Muscle of arm (tissue), 12 donors: ENCODE data around the gene CDC27. TPM values are rescaled to one million over a fixed set of nuclear protein-coding genes. Genes with fewer than 3 reads are reported as not detected.
"Not testable (repeated sequence)": the region's sequence is repeated elsewhere in the genome, so short reads cannot be mapped to it uniquely, and the experiment has no call there.

ENCODE experiments used
- DNase-seq: peaks from one replicate; pipeline ENCODE4 v3.0.0-alpha.2; 2013
- polyA plus RNA-seq, 12 donors: library from polyadenylated mRNA; unstranded; fragments of 120-200 nt; gene quantifications; one replicate each; pipeline ENCODE4 v1.2.1, GENCODE V29; 2013; ENCODE audit not compliant: insufficient read length in 12 of 12

CDC27 gene
- polyA plus RNA-seq, 12 donors, result 28.8 to 88.6 (median 56.1) TPM; not detected in 1

DNA sequence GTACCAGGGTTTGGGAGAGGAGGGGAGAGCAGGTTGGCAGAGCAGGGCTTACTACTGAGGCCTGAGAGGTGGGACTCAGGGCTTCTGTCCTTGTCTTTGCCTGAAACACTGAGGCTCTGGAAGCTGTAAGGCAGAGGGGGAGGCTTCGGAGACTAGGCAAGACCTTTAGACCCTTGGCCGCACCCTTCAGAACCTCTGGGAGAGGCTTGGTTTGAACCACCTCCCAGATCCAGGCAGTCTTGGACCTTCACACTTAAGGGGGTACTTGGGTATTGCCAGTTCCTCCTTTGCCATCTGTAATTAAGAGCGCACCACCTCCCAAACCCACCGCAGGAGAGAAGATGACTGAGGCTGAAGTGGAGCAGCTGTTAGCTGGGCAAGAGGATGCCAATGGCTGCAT lies 33.0 kb upstream of the CDC27 start:
- DNase-seq, result no peak

DNA sequence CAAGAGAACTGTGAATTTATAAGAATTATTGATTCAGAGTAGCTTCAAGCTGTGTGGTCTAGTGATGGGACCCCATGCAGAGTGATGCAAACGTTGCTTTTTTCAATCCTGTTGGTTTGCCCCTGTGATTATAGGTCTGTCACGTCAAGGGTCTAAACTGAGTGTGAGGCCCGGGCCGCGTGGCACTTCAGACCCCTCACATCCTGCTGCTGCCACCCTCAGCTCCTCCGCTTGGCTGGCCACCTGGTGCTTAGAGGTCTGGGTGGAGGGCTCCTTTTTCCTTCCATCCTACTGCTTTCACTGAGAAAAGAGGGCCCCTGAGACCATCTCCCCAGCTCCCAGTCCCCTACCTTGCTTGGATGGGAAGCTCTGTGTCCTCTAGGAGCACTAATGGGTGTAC lies 32.1 kb upstream of the CDC27 start:
- no peak for DNase-seq

DNA sequence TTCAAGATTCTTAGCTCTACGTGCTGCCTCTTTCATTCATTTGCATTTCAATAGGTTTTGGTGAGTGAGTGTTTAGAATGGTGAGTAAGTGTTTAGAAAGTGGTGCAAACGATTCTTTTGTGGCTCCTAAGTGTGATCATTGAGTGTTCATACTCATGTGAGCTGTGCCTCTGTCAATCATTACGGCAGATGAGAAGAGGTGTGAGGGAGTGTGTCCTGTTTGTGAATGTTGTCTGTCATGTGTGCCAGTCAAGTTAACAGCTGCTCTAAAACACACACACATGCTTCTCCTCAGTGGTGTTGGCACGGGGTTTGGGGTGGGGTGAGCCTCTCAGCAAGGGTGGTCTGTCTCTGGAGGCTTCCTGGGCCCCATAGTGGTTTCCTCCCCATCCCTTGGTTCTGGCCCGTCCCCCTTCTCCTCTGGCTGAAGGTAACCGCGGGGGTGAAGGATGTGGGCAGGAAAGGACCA lies 31.5 kb upstream of the CDC27 start:
- DNase-seq, result no peak

DNA sequence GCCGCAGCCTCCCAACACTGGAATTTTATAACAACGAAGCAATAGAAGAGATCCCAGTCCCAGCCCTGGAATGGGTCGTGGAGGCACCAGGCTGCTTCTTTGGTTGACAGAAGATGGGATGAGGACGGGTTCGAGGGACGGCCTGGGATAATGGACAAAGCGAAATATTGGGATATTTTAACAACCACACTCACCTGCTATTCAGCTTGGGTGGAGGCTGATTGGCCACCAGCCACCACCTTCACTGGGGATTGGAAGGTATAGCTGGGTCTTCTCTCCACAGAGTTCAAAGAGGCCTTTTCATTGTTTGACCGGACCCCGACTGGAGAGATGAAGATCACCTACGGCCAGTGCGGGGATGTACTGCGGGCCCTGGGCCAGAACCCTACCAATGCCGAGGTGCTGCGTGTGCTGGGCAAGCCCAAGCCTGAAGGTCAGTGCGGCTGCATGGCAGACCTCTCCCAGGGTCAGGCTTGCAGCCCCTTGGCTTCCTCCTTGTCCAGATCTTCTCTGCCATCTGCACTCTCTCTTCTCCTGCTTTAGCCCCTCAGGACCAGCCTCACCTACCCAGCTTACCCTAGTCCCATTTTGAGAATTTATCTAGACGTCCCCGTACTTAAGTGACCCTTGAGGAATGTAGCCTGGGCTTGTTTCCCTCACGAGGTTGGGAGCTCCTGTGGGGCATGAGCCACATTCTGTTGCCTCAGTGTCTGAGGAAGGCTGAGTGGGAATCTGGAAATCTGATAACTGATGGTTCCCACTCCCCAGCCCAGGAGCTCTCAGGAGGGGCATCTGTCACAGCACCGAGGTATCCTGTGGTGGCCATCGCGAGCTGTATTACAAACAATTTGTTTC lies 30.8 kb upstream of the CDC27 start:
- DNase-seq, result no peak

DNA sequence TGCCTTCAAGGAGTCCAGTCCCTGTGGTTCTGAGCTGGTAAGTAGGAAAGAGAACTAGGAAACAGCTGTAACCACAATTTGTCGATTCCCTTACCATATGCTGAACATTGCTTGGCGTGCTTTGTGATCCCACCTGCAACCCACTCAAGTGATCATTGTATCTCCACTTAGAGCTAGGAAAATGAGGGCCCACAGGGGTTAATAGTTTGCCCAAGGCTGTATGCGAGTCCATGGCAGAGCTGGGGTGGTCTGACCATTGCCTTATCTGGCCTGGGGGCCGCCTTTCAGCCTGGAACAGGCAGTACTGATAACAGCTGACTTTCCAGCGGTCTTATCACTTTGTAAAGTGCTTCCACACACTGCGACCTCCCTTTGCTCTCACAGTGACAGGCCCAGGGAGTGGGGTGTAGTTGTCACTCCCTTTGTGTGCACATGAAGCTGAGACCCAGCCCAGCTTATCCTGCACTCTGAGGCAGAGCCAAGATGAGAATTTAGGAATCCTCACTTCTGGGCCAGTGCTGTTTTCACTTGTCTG lies 29.9 kb upstream of the CDC27 start:
- DNase-seq, result no peak

DNA sequence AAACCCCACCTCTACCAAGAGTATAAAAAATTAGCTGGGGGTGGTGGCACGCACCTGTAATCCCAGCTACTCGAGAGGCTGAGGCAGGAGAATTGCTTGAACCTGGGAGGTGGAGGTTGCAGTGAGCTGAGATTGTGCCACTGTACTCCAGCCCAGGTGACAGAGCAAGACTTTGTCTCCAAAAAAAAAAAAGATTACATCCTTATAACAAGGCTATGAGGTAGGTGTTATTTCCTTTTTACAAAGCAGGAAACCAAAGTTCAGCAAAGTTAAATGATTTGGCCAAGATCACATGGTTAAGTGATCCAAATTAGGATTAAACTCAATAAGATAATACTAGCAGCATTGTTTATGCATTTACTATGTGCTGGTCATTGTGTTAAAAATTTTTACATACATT lies 28.2 kb upstream of the CDC27 start:
- not testable (repeated sequence) for DNase-seq

DNA sequence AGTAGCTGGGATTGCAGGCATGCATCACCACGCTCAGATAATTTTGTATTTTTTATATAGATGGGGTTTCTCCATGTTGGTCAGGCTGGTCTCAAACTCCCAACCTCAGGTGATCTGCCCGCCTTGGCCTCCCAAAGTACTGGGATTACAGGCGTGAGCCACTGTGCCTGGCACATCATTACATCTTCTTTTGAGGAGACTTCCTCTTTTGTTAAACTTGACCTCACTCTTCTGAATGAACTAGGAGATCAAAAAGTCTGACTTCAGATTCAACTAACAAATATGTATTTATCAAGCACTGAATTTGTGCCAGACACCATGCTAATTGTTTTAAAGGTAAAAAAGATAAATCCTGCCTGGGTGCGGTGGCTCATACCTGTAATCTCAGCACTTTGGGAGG lies 27.7 kb upstream of the CDC27 start:
- DNase-seq, result not testable (repeated sequence)

DNA sequence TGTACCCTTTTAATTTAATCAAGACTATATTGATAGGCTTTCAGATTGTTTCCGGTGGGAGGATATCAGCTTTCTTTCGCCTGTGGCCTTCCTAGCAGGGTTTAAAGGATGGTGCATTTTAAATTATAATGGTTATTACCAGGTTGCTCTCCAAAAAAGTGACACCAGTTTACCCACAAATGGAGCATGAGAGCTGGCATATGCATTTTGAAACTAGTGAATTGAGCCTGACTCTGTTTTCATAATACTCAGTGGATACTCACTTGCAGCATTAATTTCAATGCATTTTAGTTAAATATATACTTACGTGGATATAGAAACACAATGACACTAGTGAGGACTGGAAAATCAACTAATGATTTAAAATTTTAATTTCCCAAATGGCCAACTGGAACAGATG lies 25.8 kb upstream of the CDC27 start:
- no peak for DNase-seq

DNA sequence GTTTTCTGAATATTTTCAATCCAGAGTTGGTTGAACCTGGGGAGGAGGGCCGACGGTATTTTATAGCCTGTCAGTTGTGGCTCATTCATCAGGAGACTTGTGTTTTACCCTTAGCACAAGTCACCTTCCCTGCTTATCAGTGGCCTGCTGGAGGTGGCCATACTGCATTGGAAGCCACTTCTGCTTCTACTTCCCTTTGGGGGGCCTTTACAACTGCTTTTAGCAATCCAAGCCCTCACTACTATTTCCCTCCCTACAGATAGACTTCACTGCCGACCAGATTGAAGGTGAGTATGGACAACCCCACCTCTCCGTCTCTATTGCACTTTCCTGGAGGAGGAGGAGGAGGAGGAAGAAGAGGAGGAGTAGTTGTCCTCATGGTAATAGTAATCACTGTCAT lies 24.4 kb upstream of the CDC27 start:
- no peak for DNase-seq

DNA sequence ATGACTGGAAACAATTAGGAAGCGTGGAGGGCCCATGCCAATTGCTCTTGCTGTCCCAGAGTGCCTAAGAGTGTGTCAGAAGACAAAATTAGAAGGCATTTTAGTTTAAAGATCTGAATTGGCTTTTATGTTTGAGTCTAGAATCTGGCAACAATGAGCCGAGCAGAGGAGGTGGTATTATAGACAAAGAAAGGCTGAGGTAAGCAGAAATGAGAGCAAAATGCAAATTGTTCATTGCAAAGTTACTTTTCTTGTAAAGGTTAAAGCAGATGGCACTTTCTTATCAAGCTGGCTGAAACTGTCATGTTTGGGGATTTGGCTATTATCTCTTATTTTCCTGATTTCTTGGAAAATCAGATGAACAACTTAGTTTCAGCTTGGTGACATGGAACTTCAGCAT lies 23.4 kb upstream of the CDC27 start:
- DNase-seq, result no peak

DNA sequence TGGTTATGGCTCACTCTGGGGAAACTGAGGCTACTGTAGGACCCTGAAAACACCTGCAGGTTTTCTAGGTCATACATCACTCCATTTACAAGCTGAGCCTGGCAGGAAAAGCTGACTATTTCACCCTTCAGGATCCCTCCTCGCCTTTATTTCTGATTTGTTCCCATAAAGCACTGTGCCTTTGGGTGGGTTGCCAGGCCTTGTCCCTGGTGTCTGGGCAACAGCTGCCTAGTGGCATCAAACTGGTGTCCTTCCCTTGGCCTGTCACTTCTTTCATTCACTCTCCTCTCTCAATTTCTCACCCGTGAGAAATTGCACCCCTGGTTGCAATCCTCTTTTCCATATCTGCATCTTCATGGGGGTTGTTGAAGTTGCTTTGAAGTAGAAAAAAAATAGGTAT lies 21.7 kb upstream of the CDC27 start:
- DNase-seq, result no peak

DNA sequence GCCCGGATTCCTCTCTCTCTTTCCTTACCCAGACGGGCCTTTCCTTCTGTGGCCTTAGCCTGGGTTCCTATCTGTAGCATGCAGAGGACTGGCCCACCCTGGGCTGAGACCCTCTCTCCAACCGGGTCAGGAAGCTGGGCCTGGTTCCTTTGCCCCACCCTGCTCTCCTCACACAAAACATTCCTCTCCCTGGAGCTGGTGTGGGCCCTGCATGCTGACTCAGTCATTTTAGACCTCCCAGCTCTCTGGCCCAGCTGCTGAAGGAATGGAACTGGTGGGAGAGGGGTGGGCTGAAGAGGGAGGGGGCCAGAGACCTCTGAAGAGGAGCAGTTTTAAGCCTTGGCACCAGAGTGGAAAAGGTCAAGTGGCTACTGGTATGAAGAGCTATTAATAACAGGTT lies 21.0 kb upstream of the CDC27 start:
- no peak for DNase-seq

DNA sequence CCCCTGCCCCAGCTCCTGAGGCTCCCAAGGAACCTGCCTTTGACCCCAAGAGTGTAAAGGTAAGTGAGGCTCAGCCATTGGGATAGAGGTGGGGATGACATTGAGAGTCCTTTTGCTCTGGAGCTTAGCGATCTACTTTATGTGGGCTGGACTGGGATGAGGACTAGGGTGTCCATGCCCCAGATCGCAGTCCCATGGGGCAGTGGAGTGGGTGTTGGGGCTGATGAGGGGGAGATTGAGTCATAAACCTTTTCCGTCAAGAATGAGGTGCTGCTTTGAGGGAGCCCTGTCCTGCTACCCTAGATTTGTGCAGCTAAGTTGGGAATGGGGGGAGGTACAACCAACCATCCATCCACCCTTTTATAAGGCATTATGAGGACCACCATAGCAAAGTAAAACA lies 20.4 kb upstream of the CDC27 start:
- DNase-seq, result no peak

DNA sequence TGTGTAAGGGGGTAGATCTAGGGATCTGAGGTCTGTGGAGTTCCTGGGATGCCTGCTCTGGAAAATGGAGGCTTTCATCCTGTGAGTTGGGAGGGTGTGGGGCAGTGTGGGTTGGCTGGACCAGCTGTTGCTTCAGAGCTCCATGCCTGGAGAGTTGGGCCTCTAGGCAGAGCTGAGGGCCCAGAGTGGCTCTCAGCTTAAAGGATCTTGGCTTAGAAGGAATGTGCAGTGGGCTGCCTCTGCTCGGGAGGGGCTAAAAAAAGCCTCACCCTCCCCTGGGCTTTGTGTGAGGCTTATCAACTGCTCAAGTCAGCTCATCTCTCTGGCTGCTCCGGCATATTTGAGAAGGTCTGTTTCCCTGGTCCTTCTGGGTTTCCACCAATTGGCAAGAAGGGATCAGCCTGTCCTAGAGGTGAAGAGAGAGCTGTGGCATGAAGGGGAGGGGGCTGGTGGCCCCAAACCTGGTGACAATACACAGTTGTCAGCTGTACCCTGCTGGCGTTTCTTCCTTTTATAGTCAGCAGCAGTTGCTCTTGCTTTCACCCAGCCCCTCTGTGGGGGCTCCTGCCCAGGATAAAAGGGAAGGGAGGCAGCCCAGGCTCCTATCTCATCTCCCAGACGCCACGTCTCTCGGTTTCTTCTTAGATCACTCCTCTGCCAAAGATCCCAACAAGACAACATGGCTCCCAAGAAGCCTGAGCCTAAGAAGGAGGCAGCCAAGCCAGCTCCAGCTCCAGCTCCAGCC lies 19.8 kb upstream of the CDC27 start, which contains the start of gene MYL4:
TSS of gene MYL4 (plus strand) at position 605 of the 745 bp plus-strand sequence. CDS start at position 680, 75 bp downstream.
- no peak for DNase-seq

DNA sequence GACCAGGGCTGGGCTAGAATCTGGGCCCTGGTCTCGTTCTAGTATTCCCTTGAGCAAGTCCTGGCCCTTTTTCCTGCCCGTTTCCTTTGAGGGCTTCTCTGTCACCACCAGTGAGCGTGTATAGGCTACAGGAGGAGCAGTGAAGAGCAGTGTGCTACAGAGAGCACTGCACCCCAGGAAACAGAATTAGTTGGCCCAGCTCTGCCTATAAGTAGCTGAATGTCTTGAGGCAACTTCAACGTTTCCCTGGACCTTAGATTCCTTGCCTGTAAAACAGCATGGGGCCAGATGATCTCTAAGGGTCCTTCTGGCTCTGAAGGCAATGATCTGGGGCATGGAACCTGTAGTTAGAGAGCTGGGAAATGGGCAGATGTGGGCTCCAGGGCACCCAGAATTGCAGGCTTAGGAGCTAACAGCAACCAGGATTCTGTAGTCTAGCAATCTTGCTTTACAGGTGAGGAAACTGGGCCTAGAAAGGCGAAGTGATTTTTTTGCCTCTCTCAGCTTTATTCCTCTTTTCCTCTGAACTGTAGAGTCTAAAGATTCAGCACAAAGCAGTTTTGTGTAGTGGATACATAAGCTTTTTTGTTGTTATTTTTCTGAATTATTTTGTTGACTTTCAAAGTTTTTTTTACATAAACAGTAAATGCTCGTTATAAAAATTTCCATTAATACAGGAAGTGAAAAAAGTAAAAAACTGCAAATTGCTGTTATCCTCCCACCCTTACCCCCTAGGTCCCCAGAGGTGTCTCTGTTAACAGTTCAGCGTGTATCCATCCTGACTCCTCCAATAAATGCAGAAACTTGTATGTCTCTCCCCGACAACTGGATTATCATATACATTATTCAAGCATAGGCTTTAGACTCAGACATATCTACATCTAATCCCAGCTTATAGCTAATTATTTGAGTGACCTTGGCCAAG lies 18.3 kb upstream of the CDC27 start:
- no peak for DNase-seq

DNA sequence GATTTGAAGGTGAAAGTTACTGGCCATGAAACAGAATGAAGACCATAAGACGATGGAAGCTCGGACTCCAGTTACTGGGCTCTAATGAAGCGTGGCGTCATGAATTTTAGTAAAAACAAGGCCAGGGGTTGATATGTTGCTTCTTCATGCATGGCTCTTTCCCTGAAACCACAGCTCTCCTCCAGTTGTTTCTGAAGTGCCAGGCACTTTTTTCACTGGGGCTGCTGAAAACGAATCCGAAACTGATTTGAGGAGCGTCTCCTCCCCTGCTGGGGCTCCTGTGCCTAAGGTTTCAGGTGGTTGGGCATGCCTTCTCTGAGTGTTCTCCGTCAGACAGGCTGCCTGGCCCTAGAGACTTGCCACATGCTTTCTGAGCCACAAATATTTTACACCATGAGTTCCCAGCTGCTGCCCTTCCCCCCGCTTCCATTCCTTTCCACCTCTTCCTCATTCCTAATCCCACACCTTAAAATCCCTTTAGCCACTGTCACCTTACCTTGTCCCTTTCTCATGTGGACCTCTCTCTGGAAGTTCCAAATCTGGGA lies 16.4 kb upstream of the CDC27 start:
- no peak for DNase-seq

DNA sequence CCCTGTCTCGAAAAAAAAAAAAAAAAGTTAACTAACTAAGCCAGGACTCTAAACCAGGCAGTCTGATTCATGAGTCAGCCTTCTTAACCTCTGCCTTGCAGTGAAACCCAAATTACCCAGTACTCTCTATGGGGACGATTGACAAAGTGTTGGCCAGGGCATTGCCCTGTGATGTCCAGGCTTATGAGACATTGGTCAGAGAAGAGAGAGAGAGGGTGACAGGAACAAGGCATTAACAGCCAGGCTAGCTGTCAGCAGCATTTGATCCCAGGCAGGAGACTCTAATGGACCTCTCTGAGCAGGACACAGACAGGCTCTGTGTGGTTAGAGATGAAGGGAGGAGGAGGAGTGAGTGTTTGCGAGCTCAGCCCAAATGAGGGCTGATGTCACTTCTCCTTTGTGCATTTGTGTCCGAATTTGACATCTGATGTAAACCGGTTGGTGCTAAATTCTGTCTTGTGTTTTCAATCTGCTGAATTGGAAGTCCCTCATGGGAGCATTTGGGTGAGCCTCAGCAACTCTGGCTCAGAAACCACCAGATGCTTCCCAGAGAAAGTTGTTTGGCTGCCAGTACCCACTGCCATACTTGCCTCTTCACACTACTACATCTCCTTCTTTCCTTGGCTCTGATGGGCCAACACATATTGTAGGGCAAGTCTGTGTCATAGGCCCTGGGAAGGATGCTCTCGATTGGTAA lies 15.8 kb upstream of the CDC27 start:
- no peak for DNase-seq

DNA sequence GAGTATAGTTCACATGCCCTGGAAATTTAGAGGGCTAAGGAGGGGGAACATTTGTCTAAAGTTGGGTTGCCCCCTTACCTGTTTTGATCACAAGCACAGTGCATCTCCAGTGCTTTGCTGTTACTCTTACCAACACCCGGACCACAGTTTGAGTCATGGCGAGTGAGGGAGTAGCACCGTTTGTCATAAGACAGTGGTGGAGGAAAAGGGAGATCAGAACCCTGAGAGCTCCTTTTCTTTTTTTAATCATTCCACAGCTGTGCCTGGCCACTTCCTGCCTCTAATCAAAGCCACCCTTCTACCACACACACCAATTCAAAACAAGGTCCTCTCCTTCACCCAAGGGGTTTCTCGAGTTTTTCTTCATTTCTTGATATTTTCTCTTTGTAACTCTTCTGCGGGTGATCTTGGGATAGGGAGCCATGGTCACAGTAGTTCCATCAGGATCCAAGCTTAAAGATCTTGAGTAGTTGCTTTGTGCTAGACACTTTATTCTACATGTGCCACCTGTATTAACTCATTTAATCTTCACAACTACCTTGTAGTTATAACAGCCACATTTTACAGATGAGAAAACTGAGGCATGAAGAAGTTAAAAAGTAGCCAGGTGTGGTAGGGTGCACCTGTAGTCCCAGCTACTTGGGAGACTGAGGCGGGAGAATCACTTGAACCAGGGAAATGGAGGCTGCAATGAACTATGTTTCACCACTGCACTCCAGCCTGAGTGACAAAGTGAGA lies 15.1 kb upstream of the CDC27 start:
- no peak for DNase-seq

DNA sequence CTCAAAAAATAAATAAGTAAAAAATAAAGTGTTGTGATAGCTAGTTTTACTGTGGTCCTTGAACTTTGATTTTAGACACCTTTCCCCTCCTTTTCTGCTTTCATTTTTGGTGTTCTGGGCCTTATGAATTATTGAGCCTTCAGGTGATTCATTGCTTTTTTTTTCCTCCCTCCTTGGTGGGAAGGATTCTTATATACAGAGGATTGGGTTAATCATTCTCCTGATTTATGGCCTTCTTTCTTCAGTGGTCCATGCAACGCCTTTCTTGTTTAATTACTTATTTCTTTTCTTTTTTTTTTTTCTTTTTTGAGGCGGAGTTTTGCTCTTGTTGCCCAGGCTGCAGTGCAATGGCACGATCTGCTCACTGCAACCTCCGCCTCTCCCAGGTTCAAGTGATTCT lies 12.1 kb upstream of the CDC27 start:
- DNase-seq, result no peak

DNA sequence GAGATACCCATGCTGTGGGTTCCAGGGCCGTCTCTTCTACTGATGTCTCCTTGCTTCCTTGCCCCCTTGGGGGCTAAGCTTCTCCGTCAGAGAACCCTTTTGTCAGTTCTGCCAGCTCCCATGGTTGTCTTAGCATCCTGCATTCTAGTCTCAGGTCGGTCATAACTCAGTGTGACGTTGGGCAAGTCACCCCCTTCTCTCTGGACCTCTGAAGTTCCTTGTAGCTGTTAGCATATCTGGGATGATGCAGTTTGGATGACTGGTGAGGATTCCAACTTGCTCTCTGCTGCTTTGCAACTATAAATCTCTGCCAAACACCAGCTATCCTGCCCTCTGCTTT lies 11.2 kb upstream of the CDC27 start:
- DNase-seq, result no peak
